ENCODE data around the gene IGF2BP2. TPM values are rescaled to one million over a fixed set of nuclear protein-coding genes. Genes with fewer than 3 reads are reported as not detected.

IGF2BP2 gene
- total and polyA plus RNA-seq, 2 of the 4 experiments (the other 2 are of a cell fraction): 23.4 to 88.2 TPM

GRCh38 chr3:185718736-185719593 is 105.9 kb downstream of the IGF2BP2 start (continued):
- TF ChIP-seq CHD1 (IDR thresholded peaks at IDR 0.05; ENCODE audit: low read depth, low read length): no peak
- no peak for TF ChIP-seq RFX5 (IDR thresholded peaks at IDR 0.05; ENCODE audit: low read depth, low read length)

GRCh38 chr3:185717627-185718402 is 107.0 kb downstream of the IGF2BP2 start:
- DNase-seq (no peak), ATAC-seq (ENCODE audit: low read depth) (peak; percentile 34)
- peaks cover 49% of the 10 kb centered on the region for H4K20me1 ChIP-seq (ENCODE audit: insufficient read depth, low read length)
- peak overlapping the region; percentile 17 for H2AFZ ChIP-seq (replicated peaks; ENCODE audit: low read length, poor library complexity)
- intact Hi-C loops (cut with micrococcal nuclease) (no loop called here), in situ Hi-C loops (cut with MboI; ENCODE audit: low sequenced_read_pairs) (no loop called here), dilution Hi-C loops (cut with HindIII; ENCODE audit: low sequenced_read_pairs, unreplicated experiment) (no loop called here)
- H3K4me3 ChIP-seq (ENCODE audit: insufficient read depth, low read depth, low read length): no peak overlapping the region
- peak overlapping the region; percentile 97 for H2BK5ac ChIP-seq (ENCODE audit: low read depth, low read length, poor library complexity, severe bottlenecking)
- TF ChIP-seq POLR2A (IDR thresholded peaks at IDR 0.05; ENCODE audit: low read depth, low read length) (0 out of 2 replicates have a peak, but pooled peaks have one; percentile 3), RCOR1 (IDR thresholded peaks at IDR 0.05; ENCODE audit: insufficient replicate concordance, low read length) (no peak)
- H3K4ac ChIP-seq (ENCODE audit: low read depth, low read length): peak overlapping the region; percentile 93
- peaks cover 27 to 79% of the 10 kb centered on the region in 2 experiments for H3K79me1 ChIP-seq (ENCODE audit: low read depth in 1 of 2, low read length in 2 of 2)
- H3K4me2 ChIP-seq (ENCODE audit: low read depth, low read length): peak overlapping the region; percentile 70
- peak overlapping the region; percentile 85 for H3K9ac ChIP-seq (ENCODE audit: low read depth, low read length)
- H3K9me3 ChIP-seq (ENCODE audit: control insufficient read depth, insufficient read depth, low read length): no peaks in the 10 kb centered on the region
- H4K91ac ChIP-seq (ENCODE audit: insufficient read depth, low read depth, low read length): peak overlapping the region; percentile 93
- H3K23ac ChIP-seq (ENCODE audit: low read depth, low read length): peak overlapping the region; percentile 97
- peak overlapping the region; percentile 79; the same call in 1 of the 3 replicates for H2BK15ac ChIP-seq (ENCODE audit: low read depth, low read length)
- peak overlapping the region; percentile 95 for H4K5ac ChIP-seq (ENCODE audit: low read depth, low read length)
- H3K9me1 ChIP-seq (ENCODE audit: insufficient read depth, low read length): peaks cover 35% of the 10 kb centered on the region
- peak overlapping the region; percentile 82 for H2BK20ac ChIP-seq (ENCODE audit: low read depth, low read length)
- H2BK120ac ChIP-seq (ENCODE audit: low read depth, low read length): peak overlapping the region; percentile 91
- H4K8ac ChIP-seq (ENCODE audit: low read depth in 2 of 2, low read length in 2 of 2): peak overlapping the region; percentile 83 to 93
- ChIA-PET CTCF (interaction anchor here (0.6 to 1.1 kb wide), 4 partner anchors 14 to 214 kb away, joined by 3 to 4 read pairs (median 3); no protein-coding TSS in a partner anchor), POLR2A (ENCODE audit: unreplicated experiment) (no interaction called here)
- peaks cover 6% of the 10 kb centered on the region for H3K36me3 ChIP-seq (ENCODE audit: control insufficient read depth, insufficient read depth, low read length)
- peak overlapping the region; percentile 89 for H3K56ac ChIP-seq (ENCODE audit: extremely low read depth, insufficient read depth, low read length)
- no TSS peak for BruUV-seq (replicated peaks)
- H3K27me3 ChIP-seq (ENCODE audit: control insufficient read depth, insufficient read depth, low read length): no peaks in the 10 kb centered on the region
- peaks cover 30% of the 10 kb centered on the region for H3K4me1 ChIP-seq (ENCODE audit: control insufficient read depth, insufficient read depth, low read length)
- H3K27ac ChIP-seq (ENCODE audit: insufficient read depth, low read length): peak overlapping the region; percentile 99
- H3K18ac ChIP-seq (ENCODE audit: low read depth, low read length): peak overlapping the region; percentile 97
- peak overlapping the region; percentile 95 for H3K14ac ChIP-seq (replicated peaks; ENCODE audit: low read depth, low read length)
- WGBS, 2 experiments (ENCODE audit: extremely low coverage in 2 of 2, insufficient read length in 1 of 2): 37% methylated on average over 2 of the region's 9 CpGs; no CpG with 5 or more reads in 1 of the 2 experiments
- peak overlapping the region; percentile 76 for H2AK9ac ChIP-seq (replicated peaks; ENCODE audit: low read depth, low read length, poor library complexity)
- H2AK5ac ChIP-seq (ENCODE audit: low read depth, low read length): peak overlapping the region; percentile 66
